Peyer's patch (tissue), 4 donors: ENCODE measurements around the gene PI16. TPM values are rescaled to one million over a fixed set of nuclear protein-coding genes. Genes with fewer than 3 reads are reported as not detected.

ENCODE experiments used
- DNase-seq, 3 donors: peaks; one replicate each; pipeline ENCODE4 v3.0.0-alpha.2; 2017 to 2019
- H3K27ac ChIP-seq, 4 donors: fragments of 200-600 bp; sonication (generic); one replicate each; pipeline ENCODE4 v1.5.1; 2016 to 2019
- H3K27me3 ChIP-seq, 2 donors: fragments of 200-600 bp; sonication (generic); one replicate each; pipeline ENCODE4 v1.5.1; 2019
- H3K36me3 ChIP-seq, 3 donors: fragments of 200-600 bp; sonication (generic); one replicate each; pipeline ENCODE4 v1.5.1; 2016 to 2019
- H3K4me1 ChIP-seq, 4 donors: fragments of 200-600 bp; sonication (generic); one replicate each; pipeline ENCODE4 v1.5.1; 2016 to 2019
- H3K4me3 ChIP-seq, 4 donors: fragments of 200-600 bp; sonication (generic); 1 replicate in 3 of 4; 2 replicates in 1 of 4; pipeline ENCODE4 v1.5.1; 2016 to 2019; ENCODE audit warnings: mild to moderate bottlenecking in 1 of 4
- H3K9me3 ChIP-seq, 4 donors: fragments of 200-600 bp; sonication (generic); one replicate each; pipeline ENCODE4 v1.5.1; 2016 to 2019; ENCODE audit warnings: mild to moderate bottlenecking in 1 of 4
- POLR2A ChIP-seq, 2 donors: fragments of 450-650 bp; IDR thresholded peaks; one replicate each; pipeline ENCODE4 v1.5.1; 2017; ENCODE audit warnings: antibody characterized with exemption in 2 of 2, mild to moderate bottlenecking in 2 of 2, moderate library complexity in 2 of 2
- total RNA-seq, 4 donors: library from RNA; depleted of rRNA; stranded (reverse); fragments of >200 nt; gene quantifications; one replicate each; pipeline ENCODE4 v1.1.0, GENCODE V29; 2016
- TF ChIP-seq, protein P1 (sequence below), 6 experiments: fragments of 450-650 bp in 4 of 6; fragments of 200-600 bp in 2 of 6; sonication (generic) in 1 of 6; IDR thresholded peaks; one replicate each; pipeline ENCODE4 v1.5.1; 2017 to 2019; ENCODE audit warnings: antibody characterized with exemption in 6 of 6, mild to moderate bottlenecking in 3 of 6, moderate library complexity in 1 of 6

Gene PI16
- total RNA-seq, 4 donors from 2014 or later: 1.5 to 6.2 TPM; not detected in 2

DNA sequence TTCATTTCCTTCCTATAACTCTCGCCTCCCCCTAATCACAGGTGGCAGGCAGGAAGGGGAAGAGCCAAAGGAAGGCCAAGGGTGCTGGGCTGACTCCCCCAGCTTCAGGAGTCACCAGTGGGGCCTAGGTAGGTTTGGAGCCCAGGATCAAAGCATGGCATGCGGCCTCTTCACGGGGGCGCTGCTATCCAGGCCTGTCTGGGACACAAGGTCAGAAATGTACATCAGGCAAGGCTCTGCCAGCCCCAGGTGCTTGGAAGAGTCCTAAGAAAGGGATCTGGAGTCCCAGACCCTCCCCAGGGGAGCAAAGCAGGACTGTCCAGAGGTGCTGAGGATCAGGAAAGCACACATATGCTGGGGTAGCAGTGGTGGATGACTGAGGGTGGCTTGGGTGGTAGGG is 10.4 kb downstream of the PI16 start:
- peaks cover 0 to 31% (median 0%) of the 10 kb centered on the region in 3 donors for H3K36me3 ChIP-seq
- no peaks in the 10 kb centered on the region for H3K9me3 ChIP-seq
- no peak overlapping the region for H3K27ac ChIP-seq
- peak in 1 of 3 donors; percentile 29 for DNase-seq
- peaks cover 0 to 21% (median 6%) of the 10 kb centered on the region in 4 donors for H3K4me1 ChIP-seq
- H3K27me3 ChIP-seq: no peaks in the 10 kb centered on the region
- H3K4me3 ChIP-seq: no peak overlapping the region
- no peak for TF ChIP-seq POLR2A (IDR thresholded peaks at IDR 0.05)
- TF ChIP-seq, protein P1, sequence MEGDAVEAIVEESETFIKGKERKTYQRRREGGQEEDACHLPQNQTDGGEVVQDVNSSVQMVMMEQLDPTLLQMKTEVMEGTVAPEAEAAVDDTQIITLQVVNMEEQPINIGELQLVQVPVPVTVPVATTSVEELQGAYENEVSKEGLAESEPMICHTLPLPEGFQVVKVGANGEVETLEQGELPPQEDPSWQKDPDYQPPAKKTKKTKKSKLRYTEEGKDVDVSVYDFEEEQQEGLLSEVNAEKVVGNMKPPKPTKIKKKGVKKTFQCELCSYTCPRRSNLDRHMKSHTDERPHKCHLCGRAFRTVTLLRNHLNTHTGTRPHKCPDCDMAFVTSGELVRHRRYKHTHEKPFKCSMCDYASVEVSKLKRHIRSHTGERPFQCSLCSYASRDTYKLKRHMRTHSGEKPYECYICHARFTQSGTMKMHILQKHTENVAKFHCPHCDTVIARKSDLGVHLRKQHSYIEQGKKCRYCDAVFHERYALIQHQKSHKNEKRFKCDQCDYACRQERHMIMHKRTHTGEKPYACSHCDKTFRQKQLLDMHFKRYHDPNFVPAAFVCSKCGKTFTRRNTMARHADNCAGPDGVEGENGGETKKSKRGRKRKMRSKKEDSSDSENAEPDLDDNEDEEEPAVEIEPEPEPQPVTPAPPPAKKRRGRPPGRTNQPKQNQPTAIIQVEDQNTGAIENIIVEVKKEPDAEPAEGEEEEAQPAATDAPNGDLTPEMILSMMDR (IDR thresholded peaks at IDR 0.05): no peak

DNA sequence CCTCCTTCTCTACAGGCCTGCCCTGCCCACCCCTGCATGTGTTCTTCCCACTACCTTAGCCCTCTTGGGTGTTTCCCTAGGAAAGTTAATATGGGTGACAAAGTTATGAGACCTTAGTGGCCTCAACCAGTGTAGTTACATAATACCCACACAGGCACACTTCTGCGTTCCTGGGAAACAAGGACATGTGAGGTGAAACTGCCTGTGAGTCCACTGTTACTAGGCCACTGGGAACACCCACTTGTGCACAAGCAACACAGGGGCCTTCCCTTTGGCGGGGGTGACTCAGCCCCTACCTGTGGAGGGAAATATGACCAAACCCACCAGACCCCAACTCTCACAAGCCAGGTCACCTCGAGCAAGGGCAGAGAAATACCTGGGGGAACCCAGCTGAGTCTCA is 12.8 kb downstream of the PI16 start:
- peak in 2 of 3 donors; percentile 7 to 44 for DNase-seq

DNA sequence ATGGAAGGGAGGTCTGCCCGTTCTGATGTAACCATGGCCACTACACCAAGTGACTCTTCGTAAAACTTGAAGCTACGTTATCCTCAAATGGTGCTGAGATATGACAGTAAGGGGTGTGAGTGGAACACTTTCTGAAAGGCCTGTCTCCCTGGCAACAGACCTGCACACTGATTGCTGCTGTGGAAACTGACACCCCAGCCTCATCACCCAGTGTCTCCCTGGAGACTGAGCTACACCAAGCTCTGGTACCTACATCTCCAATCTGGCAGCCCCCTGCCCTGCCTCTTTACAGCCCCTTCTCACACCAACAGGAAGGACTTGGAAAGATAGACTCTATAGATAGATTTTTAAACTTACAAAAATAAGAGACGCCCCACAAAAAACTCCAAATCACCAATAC is 13.2 kb downstream of the PI16 start:
- Histone ChIP-seq H3K4me1 (peaks cover 0 to 20% (median 6%) of the 10 kb centered on the region in 4 donors), H3K9me3 (no peaks in the 10 kb centered on the region), H3K27me3 (no peaks in the 10 kb centered on the region), H3K4me3 (no peak overlapping the region), H3K27ac (no peak overlapping the region), H3K36me3 (peaks cover 0 to 60% (median 0%) of the 10 kb centered on the region in 3 donors)
- TF ChIP-seq POLR2A (IDR thresholded peaks at IDR 0.05): no peak
- TF ChIP-seq, protein P1 (IDR thresholded peaks at IDR 0.05): no peak
- DNase-seq: no peak

More for the DNA sequence above, 12.8 kb downstream of the PI16 start:
- H3K4me3 ChIP-seq: no peak overlapping the region
- H3K27ac ChIP-seq: no peak overlapping the region
- H3K36me3 ChIP-seq: peaks cover 0 to 55% (median 0%) of the 10 kb centered on the region in 3 donors
- H3K27me3 ChIP-seq: no peaks in the 10 kb centered on the region
- H3K4me1 ChIP-seq: peaks cover 0 to 21% (median 6%) of the 10 kb centered on the region in 4 donors
- no peaks in the 10 kb centered on the region for H3K9me3 ChIP-seq
- TF ChIP-seq POLR2A (IDR thresholded peaks at IDR 0.05): no peak
- TF ChIP-seq, protein P1 (IDR thresholded peaks at IDR 0.05): no peak

DNA sequence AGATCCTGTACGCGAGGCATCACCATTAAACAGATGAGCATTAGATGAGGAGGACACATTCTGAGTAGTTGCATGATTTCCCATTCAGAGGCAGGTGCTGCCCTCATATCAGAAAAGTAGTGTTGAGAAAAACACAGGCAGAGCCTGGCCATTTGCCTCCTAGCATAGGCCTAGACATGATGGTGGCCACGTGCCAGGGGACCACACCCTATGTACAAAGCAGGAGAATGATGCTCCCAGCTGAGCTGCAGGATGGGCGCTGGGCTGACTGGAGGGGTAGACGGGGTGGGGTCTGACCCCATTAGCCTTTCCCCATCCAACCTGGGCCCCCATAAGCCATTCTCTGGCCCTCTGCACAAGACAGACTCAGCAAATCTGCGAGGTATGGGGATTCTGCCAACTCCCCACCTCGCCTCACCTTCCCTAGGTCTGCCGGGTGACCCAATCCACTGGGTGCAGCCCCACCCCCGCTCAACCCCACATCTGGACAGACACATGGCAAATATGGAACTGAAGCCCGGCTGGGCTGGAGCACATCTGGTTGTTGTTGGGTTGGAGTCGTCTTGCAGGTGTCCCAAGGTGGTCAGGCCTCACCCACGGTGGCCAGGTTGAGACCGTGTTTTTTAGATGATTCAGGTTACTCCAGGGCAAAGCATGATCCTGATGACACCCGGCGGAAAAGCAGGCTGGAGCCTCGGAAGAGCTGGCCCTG is 13.9 kb downstream of the PI16 start:
- no peak for TF ChIP-seq POLR2A (IDR thresholded peaks at IDR 0.05)
- TF ChIP-seq, protein P1 (IDR thresholded peaks at IDR 0.05): no peak
- H3K4me3 ChIP-seq: no peak overlapping the region
- peaks cover 0 to 66% (median 0%) of the 10 kb centered on the region in 3 donors for H3K36me3 ChIP-seq
- peaks cover 0 to 14% (median 4%) of the 10 kb centered on the region in 4 donors for H3K4me1 ChIP-seq
- H3K9me3 ChIP-seq: no peaks in the 10 kb centered on the region
- H3K27me3 ChIP-seq: no peaks in the 10 kb centered on the region
- H3K27ac ChIP-seq: no peak overlapping the region
- DNase-seq: peak in 1 of 3 donors; percentile 55

DNA sequence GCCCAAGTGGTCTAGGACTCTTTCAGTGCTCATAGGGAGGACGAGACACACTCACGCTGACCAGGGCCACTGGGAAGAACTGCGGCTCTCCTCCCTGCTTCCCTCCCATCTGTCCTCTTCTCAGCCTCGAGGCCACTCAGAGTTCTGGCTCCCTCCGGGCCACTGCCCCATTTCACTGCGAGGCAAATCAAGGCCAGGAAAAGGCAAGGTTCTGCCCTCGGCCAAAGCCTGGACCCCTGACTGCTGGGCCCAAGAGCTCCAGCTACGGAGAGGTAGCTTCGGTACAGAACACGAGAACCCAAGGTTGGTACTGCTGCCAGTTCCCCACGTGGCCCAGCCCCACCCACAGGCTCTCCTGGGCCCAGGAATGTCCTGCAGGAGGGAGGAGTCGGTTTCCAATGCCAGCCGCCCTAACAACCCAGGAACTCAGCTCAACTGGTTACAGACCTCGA is 14.7 kb downstream of the PI16 start:
- peak in 1 of 3 donors; percentile 43 for DNase-seq
- H3K9me3 ChIP-seq: no peaks in the 10 kb centered on the region
- peaks cover 0 to 75% (median 0%) of the 10 kb centered on the region in 3 donors for H3K36me3 ChIP-seq
- H3K4me3 ChIP-seq: no peak overlapping the region
- H3K27ac ChIP-seq: no peak overlapping the region
- TF ChIP-seq, protein P1 (IDR thresholded peaks at IDR 0.05): no peak
- TF ChIP-seq POLR2A (IDR thresholded peaks at IDR 0.05): no peak
- no peaks in the 10 kb centered on the region for H3K27me3 ChIP-seq
- H3K4me1 ChIP-seq: peaks cover 0 to 5% (median under 1%) of the 10 kb centered on the region in 4 donors
